ENCODE measurements around the gene PGBD1.
"Not testable (repeated sequence)": the region's sequence is repeated elsewhere in the genome, so short reads cannot be mapped to it uniquely, and the experiment has no call there.

PGBD1 gene

GRCh38 chr6:28296520-28297060, 15.2 kb downstream of the PGBD1 start:
- H3K4me1 ChIP-seq (ENCODE audit: insufficient read depth, low read length), result no peaks in the 10 kb centered on the region
- H3K9ac ChIP-seq (ENCODE audit: low read depth, low read length), result no peak overlapping the region
- H3K36me3 ChIP-seq (ENCODE audit: insufficient read depth, low read length), result peaks cover 8% of the 10 kb centered on the region
- H3K9me3 ChIP-seq (ENCODE audit: control insufficient read depth, insufficient read depth, low read length), result no peaks in the 10 kb centered on the region

GRCh38 chr6:28303570-28303969, 22.2 kb downstream of the PGBD1 start:
- Histone ChIP-seq H3K4me1 (ENCODE audit: insufficient read depth, low read length) (no peaks in the 10 kb centered on the region), H3K36me3 (ENCODE audit: insufficient read depth, low read length) (peaks cover 4% of the 10 kb centered on the region), H3K9me3 (ENCODE audit: control insufficient read depth, insufficient read depth, low read length) (no peaks in the 10 kb centered on the region), H3K9ac (ENCODE audit: low read depth, low read length) (no peak overlapping the region)

- H3K9ac ChIP-seq (ENCODE audit: low read depth, low read length); H3K36me3 ChIP-seq (ENCODE audit: insufficient read depth, low read length); H3K9me3 ChIP-seq (ENCODE audit: control insufficient read depth, insufficient read depth, low read length): not testable (repeated sequence)
- peaks cover 16% of the 10 kb centered on the region; the same call in 1 of the 2 replicates for H3K4me1 ChIP-seq (ENCODE audit: insufficient read depth, low read length)
These were observed 25.0 kb downstream of the PGBD1 start for GRCh38 chr6:28306363-28306762.

GRCh38 chr6:28311139-28311823, 29.9 kb downstream of the PGBD1 start:
- Histone ChIP-seq H3K4me1 (ENCODE audit: insufficient read depth, low read length) (peaks cover 16% of the 10 kb centered on the region; the same call in 1 of the 2 replicates), H3K9ac (ENCODE audit: low read depth, low read length) (no peak overlapping the region), H3K36me3 (ENCODE audit: insufficient read depth, low read length) (no peaks in the 10 kb centered on the region), H3K9me3 (ENCODE audit: control insufficient read depth, insufficient read depth, low read length) (no peaks in the 10 kb centered on the region; the same call in none of the 2 replicates)

- no peak overlapping the region for H3K9ac ChIP-seq (ENCODE audit: low read depth, low read length)
- H3K4me1 ChIP-seq (ENCODE audit: insufficient read depth, low read length), result peaks cover 16% of the 10 kb centered on the region; the same call in 1 of the 2 replicates
These were observed 31.6 kb downstream of the PGBD1 start for GRCh38 chr6:28312939-28313338.

GRCh38 chr6:28315628-28316027, 34.3 kb downstream of the PGBD1 start:
- Histone ChIP-seq H3K9ac (ENCODE audit: low read depth, low read length) (no peak overlapping the region), H3K9me3 (ENCODE audit: control insufficient read depth, insufficient read depth, low read length) (no peaks in the 10 kb centered on the region; the same call in none of the 2 replicates), H3K4me1 (ENCODE audit: insufficient read depth, low read length) (peaks cover 5% of the 10 kb centered on the region; the same call in 1 of the 2 replicates), H3K36me3 (ENCODE audit: insufficient read depth, low read length) (no peaks in the 10 kb centered on the region)

More at GRCh38 chr6:28312939-28313338, 31.6 kb downstream of the PGBD1 start:
- Histone ChIP-seq H3K36me3 (ENCODE audit: insufficient read depth, low read length) (no peaks in the 10 kb centered on the region), H3K9me3 (ENCODE audit: control insufficient read depth, insufficient read depth, low read length) (no peaks in the 10 kb centered on the region; the same call in none of the 2 replicates)

- not testable (repeated sequence) for H3K4me1 ChIP-seq (ENCODE audit: insufficient read depth, low read length); H3K9ac ChIP-seq (ENCODE audit: low read depth, low read length); H3K9me3 ChIP-seq (ENCODE audit: control insufficient read depth, insufficient read depth, low read length); H3K36me3 ChIP-seq (ENCODE audit: insufficient read depth, low read length)
These were observed 36.5 kb downstream of the PGBD1 start for GRCh38 chr6:28317866-28318265.

- peaks cover 12% of the 10 kb centered on the region for H3K9me3 ChIP-seq (ENCODE audit: control insufficient read depth, insufficient read depth, low read length)
These were observed 41.3 kb downstream of the PGBD1 start for GRCh38 chr6:28322661-28323060.

GRCh38 chr6:28323813-28324424, 42.5 kb downstream of the PGBD1 start:
- H3K36me3 ChIP-seq (ENCODE audit: insufficient read depth, low read length), result peaks cover 8% of the 10 kb centered on the region; the same call in 1 of the 2 replicates
- H3K4me1 ChIP-seq (ENCODE audit: insufficient read depth, low read length), result no peaks in the 10 kb centered on the region
- H3K9me3 ChIP-seq (ENCODE audit: control insufficient read depth, insufficient read depth, low read length), result peaks cover 12% of the 10 kb centered on the region
- H3K9ac ChIP-seq (ENCODE audit: low read depth, low read length), result no peak overlapping the region

More at GRCh38 chr6:28322661-28323060, 41.3 kb downstream of the PGBD1 start:
- Histone ChIP-seq H3K36me3 (ENCODE audit: insufficient read depth, low read length) (peaks cover 8% of the 10 kb centered on the region; the same call in 1 of the 2 replicates), H3K4me1 (ENCODE audit: insufficient read depth, low read length) (no peaks in the 10 kb centered on the region), H3K9ac (ENCODE audit: low read depth, low read length) (no peak overlapping the region)

GRCh38 chr6:28326371-28326948, 45.1 kb downstream of the PGBD1 start:
- Histone ChIP-seq H3K9ac (ENCODE audit: low read depth, low read length) (no peak overlapping the region), H3K4me1 (ENCODE audit: insufficient read depth, low read length) (no peaks in the 10 kb centered on the region), H3K36me3 (ENCODE audit: insufficient read depth, low read length) (peaks cover 8% of the 10 kb centered on the region; the same call in 1 of the 2 replicates), H3K9me3 (ENCODE audit: control insufficient read depth, insufficient read depth, low read length) (peaks cover 12% of the 10 kb centered on the region)

GRCh38 chr6:28330041-28330440, 48.7 kb downstream of the PGBD1 start:
- H3K9ac ChIP-seq (ENCODE audit: low read depth, low read length), result no peak overlapping the region
- H3K9me3 ChIP-seq (ENCODE audit: control insufficient read depth, insufficient read depth, low read length), result peaks cover 9% of the 10 kb centered on the region
- H3K36me3 ChIP-seq (ENCODE audit: insufficient read depth, low read length), result peaks cover 8% of the 10 kb centered on the region; the same call in 1 of the 2 replicates
- H3K4me1 ChIP-seq (ENCODE audit: insufficient read depth, low read length), result peaks cover 9% of the 10 kb centered on the region; the same call in 1 of the 2 replicates

GRCh38 chr6:28333047-28333446, 51.7 kb downstream of the PGBD1 start:
- H3K4me1 ChIP-seq (ENCODE audit: insufficient read depth, low read length), result peaks cover 9% of the 10 kb centered on the region; the same call in 1 of the 2 replicates
- no peak overlapping the region for H3K9ac ChIP-seq (ENCODE audit: low read depth, low read length)
- H3K9me3 ChIP-seq (ENCODE audit: control insufficient read depth, insufficient read depth, low read length), result no peaks in the 10 kb centered on the region; the same call in 1 of the 2 replicates
- H3K36me3 ChIP-seq (ENCODE audit: insufficient read depth, low read length), result no peaks in the 10 kb centered on the region; the same call in 1 of the 2 replicates

GRCh38 chr6:28333599-28334018, 52.2 kb downstream of the PGBD1 start:
- Histone ChIP-seq H3K36me3 (ENCODE audit: insufficient read depth, low read length) (no peaks in the 10 kb centered on the region; the same call in 1 of the 2 replicates), H3K4me1 (ENCODE audit: insufficient read depth, low read length) (peaks cover 9% of the 10 kb centered on the region; the same call in 1 of the 2 replicates), H3K9me3 (ENCODE audit: control insufficient read depth, insufficient read depth, low read length) (no peaks in the 10 kb centered on the region; the same call in 1 of the 2 replicates), H3K9ac (ENCODE audit: low read depth, low read length) (no peak overlapping the region)
